Measurements from ENCODE around the gene SSTR3.

SSTR3 gene

DNA sequence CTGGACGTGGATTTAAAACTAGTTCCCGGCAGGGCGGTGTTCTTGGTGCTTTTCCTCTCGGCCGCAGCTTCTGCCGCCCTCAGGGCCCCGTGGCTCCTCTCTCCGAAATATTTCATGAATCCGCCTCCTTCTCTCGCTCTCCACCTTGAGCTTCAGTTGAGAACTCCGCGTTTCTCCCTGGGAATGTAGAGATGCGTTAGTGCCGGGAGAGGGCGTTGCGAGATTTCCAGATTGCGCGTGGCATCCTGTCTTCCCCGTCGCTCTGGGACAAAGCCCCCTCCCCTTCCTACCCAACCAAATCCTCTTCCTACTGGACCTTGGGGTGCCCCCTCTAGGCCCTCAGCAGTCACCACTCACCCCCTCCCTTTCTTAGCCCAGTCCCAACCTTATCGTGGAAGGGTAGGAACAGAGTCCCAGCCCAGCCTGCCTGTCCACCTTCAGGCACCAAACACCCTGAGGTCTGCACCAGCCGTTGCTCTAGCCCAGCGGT is 47.3 kb upstream of the SSTR3 start:
- H3K4me1 ChIP-seq (ENCODE audit: control insufficient read depth, low read length): peaks cover 25% of the 10 kb centered on the region
- H3F3A ChIP-seq (ENCODE audit: control insufficient read depth, insufficient read depth): no peaks in the 10 kb centered on the region; the same call in 1 of the 2 replicates
- H3K4me2 ChIP-seq (ENCODE audit: low read length): peak overlapping the region; percentile 44
- H3K9me3 ChIP-seq (ENCODE audit: control insufficient read depth, insufficient read depth, low read length): peaks cover 11% of the 10 kb centered on the region
- TF ChIP-seq EZH2phosphoT487 (IDR thresholded peaks at IDR 0.05; ENCODE audit: borderline replicate concordance, low read length): no peak
- TF ChIP-seq, protein P1, sequence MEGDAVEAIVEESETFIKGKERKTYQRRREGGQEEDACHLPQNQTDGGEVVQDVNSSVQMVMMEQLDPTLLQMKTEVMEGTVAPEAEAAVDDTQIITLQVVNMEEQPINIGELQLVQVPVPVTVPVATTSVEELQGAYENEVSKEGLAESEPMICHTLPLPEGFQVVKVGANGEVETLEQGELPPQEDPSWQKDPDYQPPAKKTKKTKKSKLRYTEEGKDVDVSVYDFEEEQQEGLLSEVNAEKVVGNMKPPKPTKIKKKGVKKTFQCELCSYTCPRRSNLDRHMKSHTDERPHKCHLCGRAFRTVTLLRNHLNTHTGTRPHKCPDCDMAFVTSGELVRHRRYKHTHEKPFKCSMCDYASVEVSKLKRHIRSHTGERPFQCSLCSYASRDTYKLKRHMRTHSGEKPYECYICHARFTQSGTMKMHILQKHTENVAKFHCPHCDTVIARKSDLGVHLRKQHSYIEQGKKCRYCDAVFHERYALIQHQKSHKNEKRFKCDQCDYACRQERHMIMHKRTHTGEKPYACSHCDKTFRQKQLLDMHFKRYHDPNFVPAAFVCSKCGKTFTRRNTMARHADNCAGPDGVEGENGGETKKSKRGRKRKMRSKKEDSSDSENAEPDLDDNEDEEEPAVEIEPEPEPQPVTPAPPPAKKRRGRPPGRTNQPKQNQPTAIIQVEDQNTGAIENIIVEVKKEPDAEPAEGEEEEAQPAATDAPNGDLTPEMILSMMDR (IDR thresholded peaks at IDR 0.05; ENCODE audit: low read depth, low read length, poor library complexity, severe bottlenecking): peak; percentile 72
- no peaks in the 10 kb centered on the region for H3K36me3 ChIP-seq (ENCODE audit: control insufficient read depth, low read length)
- no peak overlapping the region for H3K27ac ChIP-seq (ENCODE audit: low read depth, low read length)
- H4K20me1 ChIP-seq (ENCODE audit: control insufficient read depth, insufficient read depth, low read depth, low read length): no peaks in the 10 kb centered on the region
- H3K9me2 ChIP-seq (replicated peaks; ENCODE audit: control insufficient read depth, low read length): no peaks in the 10 kb centered on the region
- no peaks in the 10 kb centered on the region for H3K79me2 ChIP-seq (ENCODE audit: control insufficient read depth, low read length)
- no peak overlapping the region; the same call in 1 of the 2 replicates for H3K4me3 ChIP-seq (ENCODE audit: low read length)
- peaks cover 18% of the 10 kb centered on the region for H3K27me3 ChIP-seq (ENCODE audit: control insufficient read depth, low read length)

DNA sequence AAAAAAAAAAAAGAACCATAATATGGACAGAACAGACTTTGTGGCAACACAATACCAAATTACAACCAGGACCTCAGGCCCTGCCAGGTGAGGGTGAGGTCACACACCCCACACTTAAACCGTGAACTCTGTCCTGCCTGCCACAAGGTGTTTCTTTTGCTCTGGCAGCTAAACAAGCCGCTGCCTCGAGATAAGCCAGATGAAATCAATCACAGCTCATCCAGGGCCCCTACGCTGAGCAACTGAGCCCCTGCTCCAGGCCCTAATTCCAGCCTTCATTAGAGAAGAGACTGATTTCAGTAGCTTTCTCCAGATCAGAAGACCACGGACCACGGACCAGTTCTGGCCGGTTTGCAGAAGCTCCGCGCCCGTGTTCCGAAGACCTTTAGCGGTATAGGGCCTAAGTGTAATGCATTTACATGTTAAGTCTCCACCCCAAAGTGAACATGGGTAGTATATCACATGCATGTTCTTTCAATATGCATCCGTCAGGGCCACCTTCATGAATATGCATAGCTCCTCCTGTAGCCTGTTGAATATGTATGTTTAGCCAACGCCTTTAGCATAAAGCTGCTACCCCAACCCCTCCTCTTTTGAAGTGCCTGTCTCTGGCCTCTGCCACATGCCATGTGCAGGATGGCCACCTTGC is 46.6 kb upstream of the SSTR3 start:
- H3K4me3 ChIP-seq (ENCODE audit: low read length): no peak overlapping the region
- peak overlapping the region; percentile 44 for H3K4me2 ChIP-seq (ENCODE audit: low read length)
- H3K27me3 ChIP-seq (ENCODE audit: control insufficient read depth, low read length): peaks cover 18% of the 10 kb centered on the region
- H3K79me2 ChIP-seq (ENCODE audit: control insufficient read depth, low read length): no peaks in the 10 kb centered on the region
- H3F3A ChIP-seq (ENCODE audit: control insufficient read depth, insufficient read depth): no peaks in the 10 kb centered on the region; the same call in 1 of the 2 replicates
- H3K9me3 ChIP-seq (ENCODE audit: control insufficient read depth, insufficient read depth, low read length): peaks cover 3% of the 10 kb centered on the region
- TF ChIP-seq EZH2phosphoT487 (IDR thresholded peaks at IDR 0.05; ENCODE audit: borderline replicate concordance, low read length): no peak
- TF ChIP-seq, protein P1 (IDR thresholded peaks at IDR 0.05; ENCODE audit: low read depth, low read length, poor library complexity, severe bottlenecking): no peak
- H3K36me3 ChIP-seq (ENCODE audit: control insufficient read depth, low read length): no peaks in the 10 kb centered on the region
- no peak overlapping the region for H3K27ac ChIP-seq (ENCODE audit: low read depth, low read length)
- no peaks in the 10 kb centered on the region for H3K9me2 ChIP-seq (replicated peaks; ENCODE audit: control insufficient read depth, low read length)
- H4K20me1 ChIP-seq (ENCODE audit: control insufficient read depth, insufficient read depth, low read depth, low read length): no peaks in the 10 kb centered on the region
- peaks cover 24% of the 10 kb centered on the region for H3K4me1 ChIP-seq (ENCODE audit: control insufficient read depth, low read length)

DNA sequence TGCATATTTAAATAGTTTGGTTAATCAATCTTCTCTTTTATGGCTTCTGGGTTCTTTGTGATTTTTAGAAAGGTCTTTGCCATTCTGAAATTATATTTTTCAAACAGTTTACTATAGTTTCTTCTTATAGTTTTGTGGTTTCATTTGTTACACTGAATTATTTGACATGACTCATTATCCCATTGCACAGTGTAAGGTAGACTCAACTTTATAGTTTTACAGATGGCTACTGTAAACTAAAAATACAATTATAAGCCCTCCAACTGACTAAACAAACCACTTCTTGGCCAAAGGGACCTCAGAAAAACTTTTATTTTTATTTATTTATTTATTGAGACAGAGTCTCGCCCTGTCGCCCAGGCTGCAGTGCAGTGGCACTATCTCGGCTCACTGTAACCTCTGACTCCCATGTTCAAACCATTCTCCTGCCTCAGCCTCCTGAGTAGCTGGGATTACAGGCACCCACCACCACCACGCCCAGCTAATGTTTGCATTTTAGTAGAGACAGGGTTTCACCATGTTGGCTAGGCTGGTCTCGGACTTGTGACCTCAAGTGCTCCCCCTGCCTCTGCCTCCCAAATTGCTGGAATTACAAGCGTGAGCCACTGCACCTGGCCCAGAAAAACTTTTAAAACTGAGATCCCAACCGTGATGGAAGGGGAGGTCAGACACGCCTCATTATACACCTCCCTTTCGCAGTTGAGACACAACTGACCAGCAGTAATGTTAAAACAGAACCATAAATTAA is 45.9 kb upstream of the SSTR3 start:
- Histone ChIP-seq H3K79me2 (ENCODE audit: control insufficient read depth, low read length) (no peaks in the 10 kb centered on the region), H3F3A (ENCODE audit: control insufficient read depth, insufficient read depth) (no peaks in the 10 kb centered on the region; the same call in 1 of the 2 replicates), H4K20me1 (ENCODE audit: control insufficient read depth, insufficient read depth, low read depth, low read length) (no peaks in the 10 kb centered on the region), H3K4me1 (ENCODE audit: control insufficient read depth, low read length) (peaks cover 25% of the 10 kb centered on the region), H3K27ac (ENCODE audit: low read depth, low read length) (no peak overlapping the region), H3K4me2 (ENCODE audit: low read length) (no peak overlapping the region), H3K9me3 (ENCODE audit: control insufficient read depth, insufficient read depth, low read length) (no peaks in the 10 kb centered on the region), H3K9me2 (replicated peaks; ENCODE audit: control insufficient read depth, low read length) (no peaks in the 10 kb centered on the region), H3K4me3 (ENCODE audit: low read length) (no peak overlapping the region), H3K27me3 (ENCODE audit: control insufficient read depth, low read length) (peaks cover 18% of the 10 kb centered on the region), H3K36me3 (ENCODE audit: control insufficient read depth, low read length) (no peaks in the 10 kb centered on the region)
- TF ChIP-seq EZH2phosphoT487 (IDR thresholded peaks at IDR 0.05; ENCODE audit: borderline replicate concordance, low read length): no peak
- TF ChIP-seq, protein P1 (IDR thresholded peaks at IDR 0.05; ENCODE audit: low read depth, low read length, poor library complexity, severe bottlenecking): no peak

All from DOHH2 (cell line).